ENCODE results near the gene C15orf39. TPM values are rescaled to one million over a fixed set of nuclear protein-coding genes. Genes with fewer than 3 reads are reported as not detected.

C15orf39 gene
- total and polyA plus RNA-seq, 9 of the 15 experiments (the other 6 are each of a cell fraction or from before 2014, with no cell fraction given), result 0.31 to 29.8 (median 4.4) TPM

GRCh38 chr15:75178938-75179745, 22.5 kb upstream of the C15orf39 start (continued):
- TF ChIP-seq MEIS2 (IDR thresholded peaks at IDR 0.05; ENCODE audit: partially characterized antibody) (peak; percentile 25), ZNF644 (tag; IDR thresholded peaks at IDR 0.05; ENCODE audit: low read depth) (no peak), SMARCB1 (IDR thresholded peaks at IDR 0.05; ENCODE audit: insufficient read length, low read depth) (no peak), SRSF9 (IDR thresholded peaks at IDR 0.05; ENCODE audit: borderline replicate concordance, low read depth, low read length) (no peak), SUPT5H (IDR thresholded peaks at IDR 0.05) (no peak), NFRKB (IDR thresholded peaks at IDR 0.05; ENCODE audit: low read depth) (0 out of 2 replicates have a peak, but pooled peaks have one; percentile 2), CEBPG (CRISPR knock-in tag; IDR thresholded peaks at IDR 0.05) (no peak), CEBPG (tag; conservative IDR thresholded peaks at IDR 0.05 in 1 of 2, IDR thresholded peaks at IDR 0.05 in 1 of 2) (no peak)
- TF ChIP-seq, protein P1, sequence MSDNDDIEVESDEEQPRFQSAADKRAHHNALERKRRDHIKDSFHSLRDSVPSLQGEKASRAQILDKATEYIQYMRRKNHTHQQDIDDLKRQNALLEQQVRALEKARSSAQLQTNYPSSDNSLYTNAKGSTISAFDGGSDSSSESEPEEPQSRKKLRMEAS (CRISPR knock-in tag; IDR thresholded peaks at IDR 0.05), result peak; percentile 20; the same call in 1 of the 2 replicates

- Histone ChIP-seq H3K27me3 (ENCODE audit: control insufficient read depth in 2 of 2, insufficient read depth in 2 of 2, low read length in 2 of 2) (no peaks in the 10 kb centered on the region), H4K20me1 (replicated peaks; ENCODE audit: control insufficient read depth, insufficient read depth, low read length) (no peaks in the 10 kb centered on the region), H3K79me2 (ENCODE audit: control insufficient read depth, insufficient read depth, low read length) (no peaks in the 10 kb centered on the region), H3K27ac (ENCODE audit: extremely low read depth, low read depth, low read length) (no peak overlapping the region), H3K36me3 (ENCODE audit: control insufficient read depth, insufficient read depth, low read length) (no peaks in the 10 kb centered on the region), H3K4me1 (replicated peaks in 1 of 2; ENCODE audit: control insufficient read depth in 2 of 2, insufficient read depth in 2 of 2, low read length in 2 of 2) (peaks cover 31 to 40% of the 10 kb centered on the region in 2 experiments), H2AFZ (ENCODE audit: low read depth, low read length) (peak overlapping the region; percentile 3; the same call in 1 of the 2 replicates), H3K4me2 (ENCODE audit: insufficient read depth, low read length) (no peak overlapping the region), H3K9me3 (replicated peaks; ENCODE audit: control insufficient read depth, insufficient read depth, low read depth, low read length) (no peaks in the 10 kb centered on the region), H3K9ac (ENCODE audit: insufficient read depth in 1 of 2, low read depth in 2 of 2, low read length in 2 of 2) (no peak overlapping the region), H3K4me3 (no peak overlapping the region), H3K9me1 (ENCODE audit: control insufficient read depth, insufficient read depth, low read length) (no peaks in the 10 kb centered on the region)
- in situ Hi-C loops (cut with MboI), result no loop called here
- 52% methylated on average over 4 of the region's 4 CpGs for WGBS (ENCODE audit: insufficient coverage, low coverage, missing lambda C conversion rate)
- no TSS peak for BruUV-seq (replicated peaks)
- DNase-seq (ENCODE audit: extremely low read depth in 1 of 4, low spot score in 3 of 4) (no peak), FAIRE-seq (peak; percentile 6), ATAC-seq (no peak)
- intact Hi-C loops (cut with micrococcal nuclease), result no loop called here
- CTCF ChIA-PET (ENCODE audit: low intra/inter-chr PET ratio), result no interaction called here
- no peak for TF ChIP-seq XRCC5 (IDR thresholded peaks at IDR 0.05; ENCODE audit: low read depth, low read length)
- no peak for TF ChIP-seq ZNF263 (CRISPR knock-in tag; IDR thresholded peaks at IDR 0.05; ENCODE audit: borderline replicate concordance)
- TF ChIP-seq ELF2 (CRISPR knock-in tag; IDR thresholded peaks at IDR 0.05), result no peak
- TF ChIP-seq, protein P2, sequence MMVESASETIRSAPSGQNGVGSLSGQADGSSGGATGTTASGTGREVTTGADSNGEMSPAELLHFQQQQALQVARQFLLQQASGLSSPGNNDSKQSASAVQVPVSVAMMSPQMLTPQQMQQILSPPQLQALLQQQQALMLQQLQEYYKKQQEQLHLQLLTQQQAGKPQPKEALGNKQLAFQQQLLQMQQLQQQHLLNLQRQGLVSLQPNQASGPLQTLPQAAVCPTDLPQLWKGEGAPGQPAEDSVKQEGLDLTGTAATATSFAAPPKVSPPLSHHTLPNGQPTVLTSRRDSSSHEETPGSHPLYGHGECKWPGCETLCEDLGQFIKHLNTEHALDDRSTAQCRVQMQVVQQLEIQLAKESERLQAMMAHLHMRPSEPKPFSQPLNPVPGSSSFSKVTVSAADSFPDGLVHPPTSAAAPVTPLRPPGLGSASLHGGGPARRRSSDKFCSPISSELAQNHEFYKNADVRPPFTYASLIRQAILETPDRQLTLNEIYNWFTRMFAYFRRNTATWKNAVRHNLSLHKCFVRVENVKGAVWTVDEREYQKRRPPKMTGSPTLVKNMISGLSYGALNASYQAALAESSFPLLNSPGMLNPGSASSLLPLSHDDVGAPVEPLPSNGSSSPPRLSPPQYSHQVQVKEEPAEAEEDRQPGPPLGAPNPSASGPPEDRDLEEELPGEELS (CRISPR knock-in tag; IDR thresholded peaks at IDR 0.05; ENCODE audit: borderline replicate concordance), result no peak
- POLR2A ChIA-PET, result interaction anchor here (0.6 to 1.5 kb wide), 6 partner anchors 17 to 446 kb away, joined by 3 to 5 read pairs (median 4); partner anchors contain the start of genes C15orf39 and SNUPN
These were observed 21.9 kb upstream of the C15orf39 start for GRCh38 chr15:75179746-75180140.
